Ishikawa (cell line): Measurements from ENCODE around the gene DCTN1.

Source experiments
- CEBPB ChIP-seq: IDR thresholded peaks from 2 replicates; pipeline ENCODE4 v1.6.1; 2012
- CREB1 ChIP-seq: IDR thresholded peaks from 2 replicates; pipeline ENCODE4 v1.6.1; 2012; ENCODE audit warnings: low read depth
- EGR1 ChIP-seq: IDR thresholded peaks from 2 replicates; pipeline ENCODE4 v1.6.1; 2012
- EP300 ChIP-seq: IDR thresholded peaks from 2 replicates; pipeline ENCODE4 v1.6.1; 2012; ENCODE audit warnings: borderline replicate concordance
- FOXM1 ChIP-seq: IDR thresholded peaks from 2 replicates; pipeline ENCODE4 v1.6.1; 2012; ENCODE audit warnings: low read depth, borderline replicate concordance
- MAX ChIP-seq: IDR thresholded peaks from 2 replicates; pipeline ENCODE4 v1.6.1; 2012
- NFIC ChIP-seq: IDR thresholded peaks from 2 replicates; pipeline ENCODE4 v1.6.1; 2012
- RAD21 ChIP-seq: IDR thresholded peaks from 2 replicates; pipeline ENCODE4 v1.6.1; 2012; ENCODE audit warnings: low read depth
- TAF1 ChIP-seq: IDR thresholded peaks from 2 replicates; pipeline ENCODE4 v1.6.1; 2012; ENCODE audit warnings: low read depth, mild to moderate bottlenecking
- TCF12 ChIP-seq: IDR thresholded peaks from 2 replicates; pipeline ENCODE4 v1.6.1; 2012; ENCODE audit warnings: low read depth
- TEAD4 ChIP-seq: IDR thresholded peaks from 2 replicates; pipeline ENCODE4 v1.6.1; 2012
- YY1 ChIP-seq: IDR thresholded peaks from 2 replicates; pipeline ENCODE4 v1.6.1; 2012; ENCODE audit warnings: low read depth
- ZBTB7A ChIP-seq: IDR thresholded peaks from 2 replicates; pipeline ENCODE4 v1.6.1; 2012; ENCODE audit warnings: low read depth
- TF ChIP-seq, protein P1 (sequence below): IDR thresholded peaks from 2 replicates; pipeline ENCODE4 v1.6.1; 2012; ENCODE audit warnings: low read depth, mild to moderate bottlenecking
- TF ChIP-seq, protein P2 (sequence below): IDR thresholded peaks from 2 replicates; pipeline ENCODE4 v1.6.1; 2012

Gene DCTN1

GRCh38 chr2:74367789-74368188 lies 12.3 kb downstream of the DCTN1 start:
- TF ChIP-seq TCF12 (no peak), MAX (no peak), TAF1 (no peak), CREB1 (no peak), NFIC (no peak), EGR1 (no peak), TEAD4 (no peak), YY1 (no peak), EP300 (no peak), FOXM1 (no peak)
- TF ChIP-seq, protein P1, sequence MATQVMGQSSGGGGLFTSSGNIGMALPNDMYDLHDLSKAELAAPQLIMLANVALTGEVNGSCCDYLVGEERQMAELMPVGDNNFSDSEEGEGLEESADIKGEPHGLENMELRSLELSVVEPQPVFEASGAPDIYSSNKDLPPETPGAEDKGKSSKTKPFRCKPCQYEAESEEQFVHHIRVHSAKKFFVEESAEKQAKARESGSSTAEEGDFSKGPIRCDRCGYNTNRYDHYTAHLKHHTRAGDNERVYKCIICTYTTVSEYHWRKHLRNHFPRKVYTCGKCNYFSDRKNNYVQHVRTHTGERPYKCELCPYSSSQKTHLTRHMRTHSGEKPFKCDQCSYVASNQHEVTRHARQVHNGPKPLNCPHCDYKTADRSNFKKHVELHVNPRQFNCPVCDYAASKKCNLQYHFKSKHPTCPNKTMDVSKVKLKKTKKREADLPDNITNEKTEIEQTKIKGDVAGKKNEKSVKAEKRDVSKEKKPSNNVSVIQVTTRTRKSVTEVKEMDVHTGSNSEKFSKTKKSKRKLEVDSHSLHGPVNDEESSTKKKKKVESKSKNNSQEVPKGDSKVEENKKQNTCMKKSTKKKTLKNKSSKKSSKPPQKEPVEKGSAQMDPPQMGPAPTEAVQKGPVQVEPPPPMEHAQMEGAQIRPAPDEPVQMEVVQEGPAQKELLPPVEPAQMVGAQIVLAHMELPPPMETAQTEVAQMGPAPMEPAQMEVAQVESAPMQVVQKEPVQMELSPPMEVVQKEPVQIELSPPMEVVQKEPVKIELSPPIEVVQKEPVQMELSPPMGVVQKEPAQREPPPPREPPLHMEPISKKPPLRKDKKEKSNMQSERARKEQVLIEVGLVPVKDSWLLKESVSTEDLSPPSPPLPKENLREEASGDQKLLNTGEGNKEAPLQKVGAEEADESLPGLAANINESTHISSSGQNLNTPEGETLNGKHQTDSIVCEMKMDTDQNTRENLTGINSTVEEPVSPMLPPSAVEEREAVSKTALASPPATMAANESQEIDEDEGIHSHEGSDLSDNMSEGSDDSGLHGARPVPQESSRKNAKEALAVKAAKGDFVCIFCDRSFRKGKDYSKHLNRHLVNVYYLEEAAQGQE = no peak
- TF ChIP-seq, protein P2, sequence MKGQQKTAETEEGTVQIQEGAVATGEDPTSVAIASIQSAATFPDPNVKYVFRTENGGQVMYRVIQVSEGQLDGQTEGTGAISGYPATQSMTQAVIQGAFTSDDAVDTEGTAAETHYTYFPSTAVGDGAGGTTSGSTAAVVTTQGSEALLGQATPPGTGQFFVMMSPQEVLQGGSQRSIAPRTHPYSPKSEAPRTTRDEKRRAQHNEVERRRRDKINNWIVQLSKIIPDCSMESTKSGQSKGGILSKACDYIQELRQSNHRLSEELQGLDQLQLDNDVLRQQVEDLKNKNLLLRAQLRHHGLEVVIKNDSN = no peak

DNA sequence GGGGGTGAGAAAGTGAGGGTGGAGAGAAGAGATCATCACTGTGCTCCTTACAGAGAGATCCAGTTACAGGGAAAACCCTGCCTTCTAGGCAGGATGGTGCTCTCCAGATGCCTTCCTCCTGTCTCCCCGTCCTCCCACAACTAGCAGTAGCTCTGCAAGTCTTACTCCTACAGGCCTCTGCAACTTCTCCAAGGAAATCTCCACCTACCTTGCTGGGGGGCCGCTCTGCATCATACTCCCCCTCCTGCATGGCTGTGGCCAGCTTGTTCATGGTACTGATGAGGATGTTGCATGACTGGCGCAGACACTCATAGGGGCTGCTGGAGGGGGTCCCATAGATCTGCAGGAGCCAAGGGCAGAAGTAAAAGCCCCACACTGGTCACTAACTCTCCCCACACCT lies 14.1 kb downstream of the DCTN1 start:
- TF ChIP-seq, protein P1 = no peak
- TF ChIP-seq MAX (no peak), ZBTB7A (no peak), EGR1 (no peak), EP300 (no peak), TEAD4 (no peak)

DNA sequence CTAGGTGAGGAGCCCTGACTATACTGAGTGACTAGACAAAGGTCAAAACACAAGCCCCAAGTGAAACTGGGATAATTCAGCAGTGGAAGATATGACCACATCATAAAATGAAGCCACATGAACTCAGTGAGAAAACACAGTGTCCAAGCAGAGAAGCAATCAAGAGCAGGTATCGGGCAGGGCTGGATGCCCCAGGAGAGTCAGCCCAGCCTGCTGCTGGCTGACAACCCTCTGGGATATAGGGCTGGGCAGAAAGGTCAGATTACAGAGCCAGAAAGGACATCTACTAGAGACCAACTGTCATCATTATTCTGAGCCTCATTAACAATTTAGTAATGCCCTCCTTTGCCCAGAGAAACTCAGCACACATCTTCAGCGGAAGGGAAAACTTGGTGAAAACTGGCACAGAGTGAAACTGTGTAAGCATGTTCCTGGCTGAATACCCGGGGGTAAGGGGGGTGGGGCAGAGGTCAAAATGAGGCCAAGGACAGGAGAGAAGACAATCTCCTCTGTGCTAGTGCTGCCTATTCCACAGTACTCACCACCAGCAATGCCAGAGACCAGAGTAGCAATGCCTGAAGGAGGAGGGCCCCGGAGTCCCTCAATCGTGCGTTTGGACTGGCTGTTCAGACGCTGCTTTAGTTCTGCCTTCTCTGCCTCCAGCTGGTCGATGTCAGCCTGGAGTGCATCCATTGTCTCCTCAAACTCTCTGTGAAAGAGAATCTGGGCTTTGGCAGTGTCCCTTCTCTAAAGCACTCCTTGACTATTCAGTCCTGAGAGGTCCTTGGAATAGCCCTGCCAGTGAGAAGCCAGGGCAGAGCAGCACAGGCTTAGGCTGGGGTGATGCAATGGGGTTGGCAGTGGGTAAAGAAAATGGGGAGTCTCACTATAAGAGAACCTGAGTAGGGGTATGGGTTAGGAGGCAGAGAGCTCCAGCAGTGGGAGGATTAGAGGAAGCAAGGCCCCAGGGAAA lies 15.3 kb downstream of the DCTN1 start:
- no peak for TF ChIP-seq MAX
- TF ChIP-seq, protein P1 = no peak
- no peak for TF ChIP-seq RAD21
- TF ChIP-seq, protein P2 = no peak
- no peak for TF ChIP-seq ZBTB7A
- no peak for TF ChIP-seq CEBPB
- no peak for TF ChIP-seq YY1
- no peak for TF ChIP-seq TEAD4
- no peak for TF ChIP-seq CREB1
- no peak for TF ChIP-seq FOXM1
- no peak for TF ChIP-seq EP300

- TF ChIP-seq CREB1 = no peak
- no peak for TF ChIP-seq TCF12
- TF ChIP-seq FOXM1 = no peak
- TF ChIP-seq, protein P1 = no peak; the same call in 1 of the 2 replicates
- TF ChIP-seq, protein P2 = no peak
- TF ChIP-seq YY1 = no peak
- no peak for TF ChIP-seq NFIC
- TF ChIP-seq ZBTB7A = no peak
- no peak for TF ChIP-seq TEAD4
Observed at GRCh38 chr2:74361327-74361726, 18.8 kb downstream of the DCTN1 start.
